ENCODE data around the gene SLC47A1. TPM values are rescaled to one million over a fixed set of nuclear protein-coding genes. Genes with fewer than 3 reads are reported as not detected.

The SLC47A1 gene
- total RNA-seq, 4 donors from 2014 or later = 9.7 to 62.7 (median 30.6) TPM

Other genes starting within 250 kb of the SLC47A1 start
- gene B9D1, start 171.1 kb upstream of the SLC47A1 start, total RNA-seq = 10 to 100 TPM in 3 of 4 donors, 1 to 10 TPM in 1; 2.4 to 24.5 (median 19.5) TPM
- 10 to 100 TPM; 34.9 to 95.7 (median 61.1) TPM for gene MAPK7, start 155.4 kb upstream of the SLC47A1 start, total RNA-seq
- gene MFAP4, start 146.7 kb upstream of the SLC47A1 start, total RNA-seq = 10 to 100 TPM; 11.1 to 65.7 (median 30.6) TPM
- gene RNF112, start 122.6 kb upstream of the SLC47A1 start, total RNA-seq = 1 to 10 TPM in 3 of 4 donors, under 1 TPM in 1; 0.54 to 4.2 (median 1.3) TPM
- gene ALDH3A2, start 114.9 kb downstream of the SLC47A1 start, total RNA-seq = 100 to 1,000 TPM; 385 to 619 (median 435) TPM
- 1 to 10 TPM in 2 of 4 donors, under 1 TPM in 1, not detected in 1; 0.49 to 6.1 (median 2.5) TPM for gene SLC47A2, start 182.7 kb downstream of the SLC47A1 start, total RNA-seq
- gene ALDH3A1, start 214.4 kb downstream of the SLC47A1 start, total RNA-seq = 10 to 100 TPM; 28.3 to 93.0 (median 64.0) TPM

Data from lower leg skin (tissue), 4 donors.